ENCODE data around the gene SFXN4. TPM values are rescaled to one million over a fixed set of nuclear protein-coding genes. Genes with fewer than 3 reads are reported as not detected.

Gene SFXN4
- total RNA-seq: 1 to 10 TPM; 7.1 to 7.8 TPM
- 10.8 TPM for polyA plus RNA-seq (2013, experiment 1 of 2)
- polyA plus RNA-seq (2013, experiment 2 of 2): 12.3 TPM
- 5.3 to 84.3 (median 14.6) reads per million in 172 experiments for total RNA-seq

GRCh38 chr10:119165171-119166117, at the start of gene SFXN4:
Gene SFXN4, minus strand, starts transcription at chr10:119165714. Its CDS starts 67 bp downstream, at chr10:119165647.
- Histone ChIP-seq H3K9me3 (ENCODE audit: control insufficient read depth in 1 of 2, insufficient read depth in 1 of 2, low read length in 2 of 2) (no peaks in the 10 kb centered on the region), H3K4me3 (ENCODE audit: low read length) (peak within 1 kb of the TSS; percentile 92), H3K27me3 (ENCODE audit: control insufficient read depth in 1 of 2, insufficient read depth in 2 of 2, low read length in 2 of 2) (no peaks in the 10 kb centered on the region), H3K4me1 (ENCODE audit: insufficient read depth, low read length) (peaks cover 24% of the 10 kb centered on the region), H3K36me3 (ENCODE audit: insufficient read depth, low read length) (peaks cover 31% of the 10 kb centered on the region), H3K27ac (ENCODE audit: low read depth in 1 of 2, low read length in 2 of 2) (peak within 1 kb of the TSS; percentile 50 to 75)
- POLR2A ChIA-PET: interaction anchor here (0.9 to 1.6 kb wide), 14 partner anchors 9 to 707 kb away, joined by 3 to 10 read pairs (median 5); partner anchors contain the start of genes DENND10, EIF3A, GRK5 and MCMBP
- peaks cover 66% of the 10 kb centered on the region for H3K36me3 Mint-ChIP-seq (ENCODE audit: low read depth)
- peak; percentile 59 to 91 (median 74) for DNase-seq
- no peaks in the 10 kb centered on the region for H3K27me3 Mint-ChIP-seq
- TF ChIP-seq CTCF (IDR thresholded peaks at IDR 0.05): no peak
- intact Hi-C loops (cut with DNase I, micrococcal nuclease): loop anchor here (1.0 to 10.0 kb wide), 6 partner anchors 13 to 707 kb away; partner anchors contain the start of genes CACUL1 (in 2 of the 2), DENND10 (in 1 of the 2), EIF3A (in 1 of the 2) and GRK5 (in 1 of the 2)
- H3K9me3 Mint-ChIP-seq: no peaks in the 10 kb centered on the region
- peak; percentile 94 for ATAC-seq (ENCODE audit: poor library complexity)
- H3K4me1 Mint-ChIP-seq (ENCODE audit: low read depth): peaks cover 49% of the 10 kb centered on the region
- H3K27ac Mint-ChIP-seq: peak within 1 kb of the TSS; percentile 90
- H3K4me3 Mint-ChIP-seq: peak within 1 kb of the TSS; percentile 94
- CTCF ChIA-PET: interaction anchor here (1.6 kb wide), 1 partner anchor 41 kb away, joined by 6 read pairs; no protein-coding TSS in a partner anchor

- H3K36me3 Mint-ChIP-seq (ENCODE audit: low read depth): peaks cover 14% of the 10 kb centered on the region
- H3K9me3 Mint-ChIP-seq: no peaks in the 10 kb centered on the region
- peak overlapping the region; percentile 87 for H3K27ac Mint-ChIP-seq
- ChIA-PET CTCF (interaction anchor here (1.2 to 1.3 kb wide), 2 partner anchors 12 to 59 kb away, joined by 3 to 4 read pairs; no protein-coding TSS in a partner anchor), POLR2A (interaction anchor here (0.6 to 6.6 kb wide), 9 partner anchors 12 to 661 kb away, joined by 3 to 63 read pairs (median 4); partner anchors contain the start of genes EIF3A and MCMBP)
- H3K4me1 ChIP-seq (ENCODE audit: insufficient read depth, low read length): peaks cover 50% of the 10 kb centered on the region
- peak overlapping the region; percentile 67 to 76 for H3K27ac ChIP-seq (ENCODE audit: low read depth in 1 of 2, low read length in 2 of 2)
- H3K4me3 Mint-ChIP-seq: peak overlapping the region; percentile 80
- H3K4me1 Mint-ChIP-seq (ENCODE audit: low read depth): peaks cover 74% of the 10 kb centered on the region
- ATAC-seq (ENCODE audit: poor library complexity): peak; percentile 3
- H3K27me3 ChIP-seq (ENCODE audit: control insufficient read depth in 1 of 2, insufficient read depth in 2 of 2, low read length in 2 of 2): no peaks in the 10 kb centered on the region
- TF ChIP-seq CTCF (IDR thresholded peaks at IDR 0.05): no peak
- peak in 4 of 14 experiments; percentile 25 to 62 (median 60) for DNase-seq
- H3K36me3 ChIP-seq (ENCODE audit: insufficient read depth, low read length): no peaks in the 10 kb centered on the region
- no peaks in the 10 kb centered on the region for H3K9me3 ChIP-seq (ENCODE audit: control insufficient read depth in 1 of 2, insufficient read depth in 1 of 2, low read length in 2 of 2)
- intact Hi-C loops (cut with DNase I, micrococcal nuclease): loop anchor here in 1 of 2 experiments (5.0 kb wide), 1 partner anchor 55 kb away; no protein-coding TSS in a partner anchor
- H3K27me3 Mint-ChIP-seq: no peaks in the 10 kb centered on the region
- H3K4me3 ChIP-seq (ENCODE audit: low read length): peak overlapping the region; percentile 35
Measured at GRCh38 chr10:119211625-119212441, 46.3 kb upstream of the SFXN4 start.

Data from CD4-positive, alpha-beta T cell (primary cell).